ENCODE measurements around the gene NUP93.

DNA sequence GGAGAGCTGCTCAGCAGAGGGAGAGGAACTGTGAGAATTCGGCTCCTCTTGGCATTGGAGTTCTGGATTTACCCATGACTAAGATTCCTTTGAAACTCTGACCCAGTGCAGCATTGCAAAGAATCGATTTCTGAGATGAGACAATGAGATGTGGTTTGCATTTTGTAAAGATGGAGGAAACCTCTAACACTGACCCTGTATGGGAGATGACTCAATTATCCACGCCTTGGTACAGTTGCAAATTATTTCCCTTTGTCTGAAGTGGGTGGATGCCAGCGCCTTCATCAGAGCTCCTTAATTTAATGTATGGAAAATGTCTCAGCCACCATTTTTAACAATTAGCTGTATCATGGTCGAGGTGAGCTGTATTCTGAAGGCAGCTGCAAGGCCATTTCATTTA is 53.4 kb downstream of the NUP93 start:
- TF ChIP-seq ZBTB33 (IDR thresholded peaks at IDR 0.05; ENCODE audit: borderline replicate concordance, low read depth) (no peak), CTCF (IDR thresholded peaks at IDR 0.05) (no peak), TAF1 (IDR thresholded peaks at IDR 0.05; ENCODE audit: borderline replicate concordance, low read depth, low read length) (no peak), YY1 (IDR thresholded peaks at IDR 0.05; ENCODE audit: low read depth) (no peak), REST (IDR thresholded peaks at IDR 0.05; ENCODE audit: low read depth, low read length) (no peak), RAD21 (IDR thresholded peaks at IDR 0.05; ENCODE audit: low read length) (no peak), MAX (IDR thresholded peaks at IDR 0.05; ENCODE audit: low read depth) (no peak), TCF12 (IDR thresholded peaks at IDR 0.05) (no peak), NFIC (IDR thresholded peaks at IDR 0.05; ENCODE audit: borderline replicate concordance) (no peak), GATA2 (CRISPR knock-in tag; IDR thresholded peaks at IDR 0.05) (no peak)
